A549 (cell line): ENCODE measurements around the gene MARCHF4.

Experiments
- CHD2 ChIP-seq: fragments of 150-350 bp; IDR thresholded peaks from 2 replicates; pipeline ENCODE4 v1.6.1; 2014; ENCODE audit warnings: low read length; ENCODE audit not compliant: partially characterized antibody
- CTCF ChIP-seq: fragments of >200 bp; sonication (Bioruptor Twin); formaldehyde crosslinking; IDR thresholded peaks from 3 replicates; pipeline ENCODE4 v1.5.1; 2016
- HOXA7 ChIP-seq: fragments of 250-450 bp; sonication (Bioruptor Pico); IDR thresholded peaks from 2 replicates; pipeline ENCODE4 v1.5.0; 2020; ENCODE audit warnings: mild to moderate bottlenecking, moderate library complexity
- MAFK ChIP-seq: fragments of 450-650 bp; IDR thresholded peaks from 2 replicates; pipeline ENCODE4 v1.6.1; 2014; ENCODE audit not compliant: partially characterized antibody
- POLR2A ChIP-seq: IDR thresholded peaks from 2 replicates; pipeline ENCODE4 v1.6.1; 2012; ENCODE audit warnings: mild to moderate bottlenecking, low read length
- POLR2AphosphoS2 ChIP-seq: conservative IDR thresholded peaks from 2 replicates; pipeline ENCODE4 v1.6.1; 2012; ENCODE audit warnings: low read length, improper control_type of control experiment, inconsistent platforms
- SREBF2 ChIP-seq: fragments of 450-650 bp; IDR thresholded peaks from 2 replicates; pipeline ENCODE4 v1.6.1; 2014; ENCODE audit warnings: mild to moderate bottlenecking, moderate library complexity
- TP53 ChIP-seq: fragments of 250-450 bp; sonication (Bioruptor Pico); IDR thresholded peaks from 2 replicates; pipeline ENCODE4 v1.5.0; 2021; ENCODE audit warnings: mild to moderate bottlenecking, moderate library complexity
- USF2 ChIP-seq: fragments of 450-650 bp; IDR thresholded peaks from 2 replicates; pipeline ENCODE4 v1.6.1; 2014; ENCODE audit warnings: antibody characterized with exemption

GRCh38 chr2:216414772-216415319, 42.6 kb upstream of the MARCHF4 start:
- no peak for TF ChIP-seq POLR2AphosphoS2
- no peak for TF ChIP-seq CTCF
- TF ChIP-seq MAFK = no peak
- no peak for TF ChIP-seq HOXA7 (CRISPR knock-in tag)
- no peak for TF ChIP-seq USF2
- TF ChIP-seq POLR2A = no peak
- TF ChIP-seq TP53 (CRISPR knock-in tag) = no peak
- no peak for TF ChIP-seq CHD2
- TF ChIP-seq SREBF2 = no peak
